CD4-positive, alpha-beta T cell (primary cell): ENCODE results near the gene NUP50. TPM values are rescaled to one million over a fixed set of nuclear protein-coding genes. Genes with fewer than 3 reads are reported as not detected.

ENCODE experiments used
- ATAC-seq: fragments of 200-7000 bp; cut with Tn5 transposase; one replicate; pipeline ENCODE4 v1.10.0; 2022; ENCODE audit warnings: mild to moderate bottlenecking; ENCODE audit not compliant: poor library complexity
- CTCF ChIA-PET: fragments of 350-600 bp; sonication (Branson Sonifier 250); formaldehyde crosslinking; loops from one replicate; lab custom pipeline; 2021; ENCODE audit warnings: antibody characterized with exemption, inconsistent platforms; lab: Charles Lee
- POLR2A ChIA-PET: fragments of 350-600 bp; sonication (Branson Sonifier 250); formaldehyde crosslinking; loops from one replicate; lab custom pipeline; 2021; ENCODE audit warnings: antibody characterized with exemption, inconsistent platforms; lab: Charles Lee
- DNase-seq, 14 experiments: peaks; one replicate each; pipeline ENCODE4 v3.0.0-alpha.2; 2013 to 2020; ENCODE audit warnings: mixed read lengths in 2 of 14
- H3K27ac ChIP-seq, 2 donors: one replicate each; pipeline versions ENCODE4 v1.5.1 to v1.7.0; 2013; ENCODE audit warnings: low read length in 2 of 2, low read depth in 1 of 2, mild to moderate bottlenecking in 1 of 2
- H3K27me3 ChIP-seq, 2 experiments: 1 replicate in 1 of 2; 2 replicates in 1 of 2; pipeline versions ENCODE4 v1.6.1 to v1.7.0; 2013; ENCODE audit warnings: low read length in 2 of 2, control low read depth in 1 of 2, mild to moderate bottlenecking in 1 of 2, moderate library complexity in 1 of 2; ENCODE audit not compliant: insufficient read depth in 2 of 2, control insufficient read depth in 1 of 2
- H3K36me3 ChIP-seq: one replicate; pipeline ENCODE4 v1.6.1; 2013; ENCODE audit warnings: low read length, control low read depth; ENCODE audit not compliant: insufficient read depth
- H3K4me1 ChIP-seq: one replicate; pipeline ENCODE4 v1.6.1; 2013; ENCODE audit warnings: low read length, control low read depth; ENCODE audit not compliant: insufficient read depth
- H3K4me3 ChIP-seq: one replicate; pipeline ENCODE4 v1.5.1; 2013; ENCODE audit warnings: mild to moderate bottlenecking, low read length, moderate library complexity
- H3K9me3 ChIP-seq, 2 experiments: 1 replicate in 1 of 2; 2 replicates in 1 of 2; pipeline versions ENCODE4 v1.6.1 to v1.7.0; 2013; ENCODE audit warnings: low read length in 2 of 2, mild to moderate bottlenecking in 2 of 2, control low read depth in 1 of 2, moderate library complexity in 1 of 2; ENCODE audit not compliant: control insufficient read depth in 1 of 2, insufficient read depth in 1 of 2
- H3K27ac Mint-ChIP-seq: one replicate; pipeline ENCODE4 v1.8.0; 2020; ENCODE audit warnings: mixed read lengths
- H3K27me3 Mint-ChIP-seq: one replicate; pipeline ENCODE4 v1.8.0; 2021; ENCODE audit warnings: mixed read lengths
- H3K36me3 Mint-ChIP-seq: one replicate; pipeline ENCODE4 v1.8.0; 2021; ENCODE audit warnings: low read depth, mixed read lengths
- H3K4me1 Mint-ChIP-seq: one replicate; pipeline ENCODE4 v1.8.0; 2021; ENCODE audit warnings: low read depth, mixed read lengths
- H3K4me3 Mint-ChIP-seq: one replicate; pipeline ENCODE4 v1.8.0; 2020; ENCODE audit warnings: mild to moderate bottlenecking, mixed read lengths
- H3K9me3 Mint-ChIP-seq: one replicate; pipeline ENCODE4 v1.8.0; 2020; ENCODE audit warnings: mixed read lengths
- intact Hi-C, 2 experiments: fragments of 100-400 bp; cut with DNase I in 1 of 2; cut with micrococcal nuclease in 1 of 2; formaldehyde crosslinking; loops; one replicate each; pipeline versions ENCODE4 v1.15.1 to v1.9.0; 2023 to 2025; cut with DNase I, micrococcal nuclease
- total RNA-seq, 174 experiments: library from RNA in 2 of 174; stranded (reverse) in 2 of 174; gene quantifications; one replicate each; pipeline ENCODE4 v1.2.3 and lab custom pipeline; 2021 to 2026
- TF ChIP-seq, protein P1 (sequence below): fragments of 200-600 bp; IDR thresholded peaks from one replicate; pipeline ENCODE4 v1.8.0; 2022; ENCODE audit warnings: antibody characterized with exemption, mild to moderate bottlenecking

The NUP50 gene
- total RNA-seq, 2 experiments from 2014 or later: 141 TPM

DNA sequence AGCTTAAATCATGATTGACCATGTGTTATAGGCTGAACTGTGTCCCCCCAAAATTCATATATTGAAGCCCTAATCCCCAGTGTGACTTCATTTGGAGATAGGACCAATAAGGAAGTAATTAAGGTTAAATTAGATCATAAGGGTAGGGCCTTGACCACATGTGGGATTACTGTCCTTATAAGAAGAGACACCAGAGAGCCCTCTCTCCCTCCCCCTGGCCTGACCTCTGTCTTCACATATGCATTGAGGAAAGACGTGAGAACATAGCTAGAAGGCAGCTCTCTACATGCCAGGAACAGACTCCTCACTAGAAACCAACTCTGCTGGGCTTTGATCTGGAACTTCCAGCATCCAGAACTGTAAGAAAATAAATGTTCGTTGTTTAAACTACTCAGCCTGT, 13.6 kb upstream of the NUP50 start:
- H3K4me3 ChIP-seq: no peak overlapping the region
- ChIA-PET CTCF (interaction anchor here (1.3 kb wide), 1 partner anchor 9 kb away, joined by 4 read pairs; no protein-coding TSS in a partner anchor), POLR2A (interaction anchor here (1.6 kb wide), 1 partner anchor 13 kb away, joined by 8 read pairs; the partner anchor contains the start of gene NUP50)
- Mint-ChIP-seq H3K4me3 (no peak overlapping the region), H3K27ac (no peak overlapping the region), H3K27me3 (no peaks in the 10 kb centered on the region), H3K36me3 (peaks cover 28% of the 10 kb centered on the region), H3K4me1 (peaks cover 5% of the 10 kb centered on the region), H3K9me3 (no peaks in the 10 kb centered on the region)
- H3K27me3 ChIP-seq: no peaks in the 10 kb centered on the region
- H3K4me1 ChIP-seq: no peaks in the 10 kb centered on the region
- DNase-seq (no peak), ATAC-seq (no peak)
- peaks cover 8% of the 10 kb centered on the region for H3K36me3 ChIP-seq
- TF ChIP-seq, protein P1, sequence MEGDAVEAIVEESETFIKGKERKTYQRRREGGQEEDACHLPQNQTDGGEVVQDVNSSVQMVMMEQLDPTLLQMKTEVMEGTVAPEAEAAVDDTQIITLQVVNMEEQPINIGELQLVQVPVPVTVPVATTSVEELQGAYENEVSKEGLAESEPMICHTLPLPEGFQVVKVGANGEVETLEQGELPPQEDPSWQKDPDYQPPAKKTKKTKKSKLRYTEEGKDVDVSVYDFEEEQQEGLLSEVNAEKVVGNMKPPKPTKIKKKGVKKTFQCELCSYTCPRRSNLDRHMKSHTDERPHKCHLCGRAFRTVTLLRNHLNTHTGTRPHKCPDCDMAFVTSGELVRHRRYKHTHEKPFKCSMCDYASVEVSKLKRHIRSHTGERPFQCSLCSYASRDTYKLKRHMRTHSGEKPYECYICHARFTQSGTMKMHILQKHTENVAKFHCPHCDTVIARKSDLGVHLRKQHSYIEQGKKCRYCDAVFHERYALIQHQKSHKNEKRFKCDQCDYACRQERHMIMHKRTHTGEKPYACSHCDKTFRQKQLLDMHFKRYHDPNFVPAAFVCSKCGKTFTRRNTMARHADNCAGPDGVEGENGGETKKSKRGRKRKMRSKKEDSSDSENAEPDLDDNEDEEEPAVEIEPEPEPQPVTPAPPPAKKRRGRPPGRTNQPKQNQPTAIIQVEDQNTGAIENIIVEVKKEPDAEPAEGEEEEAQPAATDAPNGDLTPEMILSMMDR: no peak
- intact Hi-C loops: no loop called here
- H3K9me3 ChIP-seq: no peaks in the 10 kb centered on the region
- no peak overlapping the region for H3K27ac ChIP-seq

DNA sequence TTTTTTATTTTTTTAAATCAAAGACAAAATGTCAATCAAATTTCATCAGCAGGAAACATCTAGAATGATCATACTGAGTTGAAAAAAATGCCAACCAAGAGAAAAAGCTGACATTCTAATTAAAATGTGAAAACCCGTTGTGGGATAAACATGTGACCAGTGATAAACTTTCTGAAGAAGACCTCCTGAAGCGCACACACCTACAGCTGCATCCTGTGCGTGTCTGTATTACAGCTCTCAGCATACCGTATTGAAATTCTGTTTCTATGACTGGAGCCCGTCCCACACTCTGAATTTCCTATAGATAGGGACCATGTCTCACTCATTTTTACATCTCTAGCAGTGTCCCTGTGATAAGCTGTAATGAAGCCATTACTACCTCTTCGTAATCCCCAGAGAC, 12.2 kb upstream of the NUP50 start:
- Mint-ChIP-seq H3K9me3 (no peaks in the 10 kb centered on the region), H3K4me1 (peaks cover 5% of the 10 kb centered on the region), H3K27me3 (no peaks in the 10 kb centered on the region), H3K27ac (no peak overlapping the region), H3K36me3 (peaks cover 36% of the 10 kb centered on the region), H3K4me3 (no peak overlapping the region)
- ChIA-PET POLR2A (no interaction called here), CTCF (no interaction called here)
- Histone ChIP-seq H3K4me3 (no peak overlapping the region), H3K27ac (no peak overlapping the region), H3K9me3 (no peaks in the 10 kb centered on the region), H3K4me1 (no peaks in the 10 kb centered on the region), H3K36me3 (peaks cover 8% of the 10 kb centered on the region), H3K27me3 (no peaks in the 10 kb centered on the region)
- intact Hi-C loops: no loop called here
- no peak for ATAC-seq
- no peak for DNase-seq
- TF ChIP-seq, protein P1: no peak

DNA sequence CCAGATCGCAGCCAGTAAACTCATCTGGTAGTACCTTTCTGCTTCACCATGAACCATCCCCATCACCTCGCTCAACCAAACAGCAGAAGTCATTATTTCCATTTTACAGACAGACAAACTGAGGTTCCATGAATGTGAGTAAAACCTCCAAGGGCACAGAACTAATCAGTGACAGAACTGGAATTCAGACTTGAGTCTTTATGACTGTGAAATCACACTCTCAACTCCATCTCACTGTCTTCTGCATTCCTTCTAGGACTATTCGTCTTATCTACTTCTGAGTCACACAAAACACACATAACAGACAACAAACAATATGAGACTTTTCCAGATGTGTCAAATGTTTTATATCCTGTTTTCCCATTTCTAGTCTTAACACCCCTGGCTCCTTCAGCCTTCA, 9.3 kb upstream of the NUP50 start:
- Mint-ChIP-seq H3K36me3 (peaks cover 57% of the 10 kb centered on the region), H3K27ac (no peak overlapping the region), H3K4me1 (peaks cover 5% of the 10 kb centered on the region), H3K27me3 (no peaks in the 10 kb centered on the region), H3K4me3 (no peak overlapping the region), H3K9me3 (no peaks in the 10 kb centered on the region)
- Histone ChIP-seq H3K4me3 (no peak overlapping the region), H3K27me3 (no peaks in the 10 kb centered on the region), H3K27ac (no peak overlapping the region), H3K9me3 (no peaks in the 10 kb centered on the region), H3K36me3 (peaks cover 23% of the 10 kb centered on the region), H3K4me1 (peaks cover 4% of the 10 kb centered on the region)
- intact Hi-C loops: no loop called here
- ChIA-PET POLR2A (no interaction called here), CTCF (no interaction called here)
- TF ChIP-seq, protein P1: no peak
- ATAC-seq (no peak), DNase-seq (no peak)
